ENCODE data around the gene CMBL. TPM values are rescaled to one million over a fixed set of nuclear protein-coding genes. Genes with fewer than 3 reads are reported as not detected.

Gene CMBL
- total and polyA plus RNA-seq, 2 of the 13 experiments (the other 11 are each of a cell fraction or from before 2014, with no cell fraction given): 11.5 to 17.0 TPM

GRCh38 chr5:10301842-10302610, 5.7 kb downstream of the CMBL start (continued):
- TF ChIP-seq, protein P1, sequence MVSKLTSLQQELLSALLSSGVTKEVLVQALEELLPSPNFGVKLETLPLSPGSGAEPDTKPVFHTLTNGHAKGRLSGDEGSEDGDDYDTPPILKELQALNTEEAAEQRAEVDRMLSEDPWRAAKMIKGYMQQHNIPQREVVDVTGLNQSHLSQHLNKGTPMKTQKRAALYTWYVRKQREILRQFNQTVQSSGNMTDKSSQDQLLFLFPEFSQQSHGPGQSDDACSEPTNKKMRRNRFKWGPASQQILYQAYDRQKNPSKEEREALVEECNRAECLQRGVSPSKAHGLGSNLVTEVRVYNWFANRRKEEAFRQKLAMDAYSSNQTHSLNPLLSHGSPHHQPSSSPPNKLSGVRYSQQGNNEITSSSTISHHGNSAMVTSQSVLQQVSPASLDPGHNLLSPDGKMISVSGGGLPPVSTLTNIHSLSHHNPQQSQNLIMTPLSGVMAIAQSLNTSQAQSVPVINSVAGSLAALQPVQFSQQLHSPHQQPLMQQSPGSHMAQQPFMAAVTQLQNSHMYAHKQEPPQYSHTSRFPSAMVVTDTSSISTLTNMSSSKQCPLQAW (CRISPR knock-in tag; IDR thresholded peaks at IDR 0.05): no peak

GRCh38 chr5:10301266-10301665, 6.4 kb downstream of the CMBL start:
- ATAC-seq: no peak
- H3K27ac ChIP-seq (ENCODE audit: extremely low read length, insufficient read depth, low read length): no peak overlapping the region
- H3K36me3 ChIP-seq (replicated peaks in 1 of 2; ENCODE audit: control insufficient read depth in 1 of 2, insufficient read depth in 2 of 2, low read length in 2 of 2): no peaks in the 10 kb centered on the region
- CTCF ChIA-PET (ENCODE audit: low intra/inter-chr PET ratio, low total read pairs): no interaction called here
- H2AFZ ChIP-seq (ENCODE audit: low read length): no peak overlapping the region
- POLR2A ChIA-PET: no interaction called here
- no peaks in the 10 kb centered on the region for H3K79me2 ChIP-seq (ENCODE audit: insufficient read depth, low read length)
- H3K4me1 ChIP-seq (ENCODE audit: insufficient read depth, low read length): peaks cover 50% of the 10 kb centered on the region
- no TSS peak for BruUV-seq (replicated peaks)
- TF ChIP-seq TAF15 (IDR thresholded peaks at IDR 0.05; ENCODE audit: low read depth, low read length, poor library complexity, severe bottlenecking) (no peak), ZNF446 (CRISPR knock-in tag; IDR thresholded peaks at IDR 0.05) (no peak)
- no peak overlapping the region for H3K9ac ChIP-seq (ENCODE audit: insufficient read depth, low read depth, low read length)
- no peak for FAIRE-seq
- 80% methylated on average over 7 of the region's 7 CpGs for WGBS (ENCODE audit: low lambda C conversion rate)
- in situ Hi-C loops (cut with HindIII; ENCODE audit: extremely low pct_ligation_motif_present, low pct_unique_long_range_greater_than_20kb): no loop called here
- no peaks in the 10 kb centered on the region for H3K27me3 ChIP-seq (ENCODE audit: control insufficient read depth in 1 of 2, insufficient read depth in 2 of 2, low read length in 2 of 2)
- intact Hi-C loops (cut with micrococcal nuclease; ENCODE audit: unreplicated experiment): no loop called here
- no peak overlapping the region for H3K4me2 ChIP-seq (ENCODE audit: low read depth, low read length)
- H4K20me1 ChIP-seq (ENCODE audit: insufficient read depth, low read length): no peaks in the 10 kb centered on the region
- H3K4me3 ChIP-seq (replicated peaks in 1 of 3; ENCODE audit: insufficient read depth in 1 of 3, low read depth in 2 of 3, low read length in 3 of 3): no peak overlapping the region
- H3K9me3 ChIP-seq (ENCODE audit: low read length): no peaks in the 10 kb centered on the region
- no peak for DNase-seq (ENCODE audit: low spot score)

DNA sequence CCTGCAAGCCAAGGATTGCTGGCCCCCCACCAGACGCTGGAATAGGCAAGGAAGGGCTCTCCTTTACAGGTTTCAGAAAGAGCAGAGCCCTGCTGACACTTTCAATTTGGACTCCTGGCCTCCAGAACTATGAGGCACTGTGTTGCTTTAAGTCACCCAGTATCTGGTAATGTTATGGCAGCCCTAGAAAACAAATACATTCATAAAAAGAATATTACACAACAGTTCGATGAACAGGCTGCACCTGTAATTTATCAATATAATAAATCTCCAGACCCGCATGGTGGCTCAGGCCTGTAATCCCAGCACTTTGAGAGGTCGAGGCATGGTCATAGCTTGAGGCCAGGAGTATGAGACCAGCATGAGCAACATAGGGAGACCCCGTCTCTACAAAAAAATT, 7.5 kb downstream of the CMBL start:
- Histone ChIP-seq H4K20me1 (ENCODE audit: insufficient read depth, low read length) (no peaks in the 10 kb centered on the region), H3K36me3 (replicated peaks in 1 of 2; ENCODE audit: control insufficient read depth in 1 of 2, insufficient read depth in 2 of 2, low read length in 2 of 2) (no peaks in the 10 kb centered on the region), H2AFZ (ENCODE audit: low read length) (no peak overlapping the region), H3K79me2 (ENCODE audit: insufficient read depth, low read length) (no peaks in the 10 kb centered on the region), H3K27me3 (ENCODE audit: control insufficient read depth in 1 of 2, insufficient read depth in 2 of 2, low read length in 2 of 2) (no peaks in the 10 kb centered on the region), H3K4me3 (replicated peaks in 1 of 3; ENCODE audit: insufficient read depth in 1 of 3, low read depth in 2 of 3, low read length in 3 of 3) (no peak overlapping the region), H3K27ac (ENCODE audit: extremely low read length, insufficient read depth, low read length) (no peak overlapping the region), H3K9me3 (ENCODE audit: low read length) (no peaks in the 10 kb centered on the region), H3K4me1 (ENCODE audit: insufficient read depth, low read length) (peaks cover 51% of the 10 kb centered on the region), H3K4me2 (ENCODE audit: low read depth, low read length) (no peak overlapping the region), H3K9ac (ENCODE audit: insufficient read depth, low read depth, low read length) (no peak overlapping the region)
- in situ Hi-C loops (cut with HindIII; ENCODE audit: extremely low pct_ligation_motif_present, low pct_unique_long_range_greater_than_20kb): no loop called here
- no peak for FAIRE-seq
- intact Hi-C loops (cut with micrococcal nuclease; ENCODE audit: unreplicated experiment): no loop called here
- ATAC-seq: no peak
- 95% methylated on average over 5 of the region's 5 CpGs for WGBS (ENCODE audit: low lambda C conversion rate)
- CTCF ChIA-PET (ENCODE audit: low intra/inter-chr PET ratio, low total read pairs): no interaction called here
- POLR2A ChIA-PET: no interaction called here
- no peak for DNase-seq (ENCODE audit: low spot score)
- no TSS peak for BruUV-seq (replicated peaks)
- TF ChIP-seq MIXL1 (CRISPR knock-in tag; IDR thresholded peaks at IDR 0.05) (no peak), MBD4 (IDR thresholded peaks at IDR 0.05; ENCODE audit: borderline replicate concordance, low read length) (no peak), IKZF5 (CRISPR knock-in tag; IDR thresholded peaks at IDR 0.05) (no peak), KDM3A (CRISPR knock-in tag; IDR thresholded peaks at IDR 0.05; ENCODE audit: low read depth) (no peak), SMARCC2 (IDR thresholded peaks at IDR 0.05) (no peak), ZNF629 (CRISPR knock-in tag; conservative IDR thresholded peaks at IDR 0.05) (no peak), ASH2L (IDR thresholded peaks at IDR 0.05; ENCODE audit: insufficient read length, low read depth, low read length) (no peak), AHR (CRISPR knock-in tag; IDR thresholded peaks at IDR 0.05) (no peak), SIX1 (CRISPR knock-in tag; IDR thresholded peaks at IDR 0.05; ENCODE audit: borderline replicate concordance) (no peak)
- TF ChIP-seq, protein P2, sequence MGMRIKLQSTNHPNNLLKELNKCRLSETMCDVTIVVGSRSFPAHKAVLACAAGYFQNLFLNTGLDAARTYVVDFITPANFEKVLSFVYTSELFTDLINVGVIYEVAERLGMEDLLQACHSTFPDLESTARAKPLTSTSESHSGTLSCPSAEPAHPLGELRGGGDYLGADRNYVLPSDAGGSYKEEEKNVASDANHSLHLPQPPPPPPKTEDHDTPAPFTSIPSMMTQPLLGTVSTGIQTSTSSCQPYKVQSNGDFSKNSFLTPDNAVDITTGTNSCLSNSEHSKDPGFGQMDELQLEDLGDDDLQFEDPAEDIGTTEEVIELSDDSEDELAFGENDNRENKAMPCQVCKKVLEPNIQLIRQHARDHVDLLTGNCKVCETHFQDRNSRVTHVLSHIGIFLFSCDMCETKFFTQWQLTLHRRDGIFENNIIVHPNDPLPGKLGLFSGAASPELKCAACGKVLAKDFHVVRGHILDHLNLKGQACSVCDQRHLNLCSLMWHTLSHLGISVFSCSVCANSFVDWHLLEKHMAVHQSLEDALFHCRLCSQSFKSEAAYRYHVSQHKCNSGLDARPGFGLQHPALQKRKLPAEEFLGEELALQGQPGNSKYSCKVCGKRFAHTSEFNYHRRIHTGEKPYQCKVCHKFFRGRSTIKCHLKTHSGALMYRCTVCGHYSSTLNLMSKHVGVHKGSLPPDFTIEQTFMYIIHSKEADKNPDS (CRISPR knock-in tag; IDR thresholded peaks at IDR 0.05): no peak

Data from HepG2 (cell line).